ENCODE data around the gene SLC9A7.

DNA sequence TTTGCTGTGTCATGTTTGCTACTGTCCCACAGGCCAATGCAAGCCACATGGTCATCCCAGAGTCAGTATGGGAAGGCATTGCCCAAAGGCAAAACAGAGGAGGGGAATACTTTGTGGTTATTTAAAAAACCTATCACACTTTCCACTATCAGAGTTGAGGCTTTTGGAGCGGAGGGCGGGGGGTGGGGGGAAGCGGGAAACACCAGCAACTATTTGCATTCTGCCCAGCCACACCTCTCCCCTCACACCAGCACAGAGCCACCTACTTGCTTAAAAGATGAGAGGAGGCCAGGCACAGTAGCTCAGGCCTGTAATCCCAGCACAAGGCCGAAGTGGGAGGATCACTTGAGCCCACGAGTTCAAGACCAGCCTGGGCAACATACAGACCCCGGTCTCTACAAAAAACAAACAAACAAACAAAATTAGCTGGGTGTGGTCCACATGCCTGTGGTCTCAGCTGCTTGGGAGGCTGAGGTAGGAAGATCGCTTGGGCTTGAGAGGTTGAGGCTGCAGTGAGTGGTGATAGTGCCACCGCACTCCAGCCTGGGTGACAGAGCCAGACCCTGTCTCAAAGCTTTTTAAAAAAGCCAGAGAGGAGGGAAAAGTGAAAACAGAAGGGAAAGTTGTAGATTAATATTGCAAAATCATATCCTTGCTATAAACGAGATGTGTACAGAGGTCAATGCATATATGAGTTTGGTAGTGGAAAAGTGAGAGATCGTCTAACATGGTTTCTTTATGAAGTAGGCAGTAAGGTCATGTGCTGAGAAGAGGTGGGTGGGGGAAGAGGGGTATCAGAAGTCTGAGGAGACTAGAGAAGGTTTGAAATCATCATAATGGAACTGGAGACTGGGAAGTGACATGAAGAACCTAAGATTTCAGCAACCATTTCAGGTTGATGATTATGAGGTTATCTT lies 187.2 kb downstream of the SLC9A7 start:
- TF ChIP-seq POLR2A (IDR thresholded peaks at IDR 0.05) (no peak), EP300 (IDR thresholded peaks at IDR 0.05) (no peak)
- TF ChIP-seq, protein P1, sequence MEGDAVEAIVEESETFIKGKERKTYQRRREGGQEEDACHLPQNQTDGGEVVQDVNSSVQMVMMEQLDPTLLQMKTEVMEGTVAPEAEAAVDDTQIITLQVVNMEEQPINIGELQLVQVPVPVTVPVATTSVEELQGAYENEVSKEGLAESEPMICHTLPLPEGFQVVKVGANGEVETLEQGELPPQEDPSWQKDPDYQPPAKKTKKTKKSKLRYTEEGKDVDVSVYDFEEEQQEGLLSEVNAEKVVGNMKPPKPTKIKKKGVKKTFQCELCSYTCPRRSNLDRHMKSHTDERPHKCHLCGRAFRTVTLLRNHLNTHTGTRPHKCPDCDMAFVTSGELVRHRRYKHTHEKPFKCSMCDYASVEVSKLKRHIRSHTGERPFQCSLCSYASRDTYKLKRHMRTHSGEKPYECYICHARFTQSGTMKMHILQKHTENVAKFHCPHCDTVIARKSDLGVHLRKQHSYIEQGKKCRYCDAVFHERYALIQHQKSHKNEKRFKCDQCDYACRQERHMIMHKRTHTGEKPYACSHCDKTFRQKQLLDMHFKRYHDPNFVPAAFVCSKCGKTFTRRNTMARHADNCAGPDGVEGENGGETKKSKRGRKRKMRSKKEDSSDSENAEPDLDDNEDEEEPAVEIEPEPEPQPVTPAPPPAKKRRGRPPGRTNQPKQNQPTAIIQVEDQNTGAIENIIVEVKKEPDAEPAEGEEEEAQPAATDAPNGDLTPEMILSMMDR (IDR thresholded peaks at IDR 0.05): no peak

Measured in tibial nerve (tissue), 4 donors.